ENCODE results near the gene DENND2A. TPM values are rescaled to one million over a fixed set of nuclear protein-coding genes. Genes with fewer than 3 reads are reported as not detected.
"Not testable (repeated sequence)": the region's sequence is repeated elsewhere in the genome, so short reads cannot be mapped to it uniquely, and the experiment has no call there.

DENND2A gene
- total and polyA plus RNA-seq, 11 donors = 4.6 to 17.9 (median 10.0) TPM

- DNase-seq (no peak), ATAC-seq (no peak)
- H3K27ac ChIP-seq = peak overlapping the region in 11 of 12 donors; percentile 56 to 89 (median 76)
- no peak overlapping the region for H3K4me3 ChIP-seq
- intact Hi-C loops (cut with DNase I) = no loop called here
- H3K9me3 ChIP-seq = no peaks in the 10 kb centered on the region
- 75 to 87% (median 80%) methylated on average over 11 of the region's 11 CpGs for WGBS, 4 donors
- TF ChIP-seq POLR2A (IDR thresholded peaks at IDR 0.05) = no peak
- TF ChIP-seq, protein P1, sequence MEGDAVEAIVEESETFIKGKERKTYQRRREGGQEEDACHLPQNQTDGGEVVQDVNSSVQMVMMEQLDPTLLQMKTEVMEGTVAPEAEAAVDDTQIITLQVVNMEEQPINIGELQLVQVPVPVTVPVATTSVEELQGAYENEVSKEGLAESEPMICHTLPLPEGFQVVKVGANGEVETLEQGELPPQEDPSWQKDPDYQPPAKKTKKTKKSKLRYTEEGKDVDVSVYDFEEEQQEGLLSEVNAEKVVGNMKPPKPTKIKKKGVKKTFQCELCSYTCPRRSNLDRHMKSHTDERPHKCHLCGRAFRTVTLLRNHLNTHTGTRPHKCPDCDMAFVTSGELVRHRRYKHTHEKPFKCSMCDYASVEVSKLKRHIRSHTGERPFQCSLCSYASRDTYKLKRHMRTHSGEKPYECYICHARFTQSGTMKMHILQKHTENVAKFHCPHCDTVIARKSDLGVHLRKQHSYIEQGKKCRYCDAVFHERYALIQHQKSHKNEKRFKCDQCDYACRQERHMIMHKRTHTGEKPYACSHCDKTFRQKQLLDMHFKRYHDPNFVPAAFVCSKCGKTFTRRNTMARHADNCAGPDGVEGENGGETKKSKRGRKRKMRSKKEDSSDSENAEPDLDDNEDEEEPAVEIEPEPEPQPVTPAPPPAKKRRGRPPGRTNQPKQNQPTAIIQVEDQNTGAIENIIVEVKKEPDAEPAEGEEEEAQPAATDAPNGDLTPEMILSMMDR (IDR thresholded peaks at IDR 0.05) = no peak
- H3K36me3 ChIP-seq = peaks cover 0 to 4% (median 0%) of the 10 kb centered on the region in 9 donors
- no peaks in the 10 kb centered on the region for H3K27me3 ChIP-seq
- peaks cover 0 to 61% (median 30%) of the 10 kb centered on the region in 12 donors for H3K4me1 ChIP-seq
These were observed 16.0 kb downstream of the DENND2A start for GRCh38 chr7:140624392-140625191.

DNA sequence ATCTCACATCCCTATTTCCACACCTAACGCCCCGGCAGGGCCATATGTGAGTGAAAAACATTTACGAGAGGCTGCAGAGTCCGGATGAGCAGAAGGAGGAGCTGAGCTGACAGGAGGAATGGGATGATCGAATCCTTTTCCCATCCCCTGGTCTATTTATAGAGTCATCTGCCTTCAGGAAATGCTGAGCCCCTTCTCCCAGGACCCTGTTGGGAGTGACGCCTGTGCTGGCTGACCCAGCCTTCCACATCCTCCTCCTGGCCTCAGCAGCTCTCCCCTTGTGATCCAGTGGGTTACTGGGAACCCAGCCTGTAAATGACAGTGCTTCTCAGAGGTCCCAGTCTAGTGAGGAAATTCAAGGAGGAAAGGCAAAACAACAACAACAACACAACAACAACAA is 16.6 kb downstream of the DENND2A start:
- H3K4me1 ChIP-seq = peaks cover 0 to 63% (median 30%) of the 10 kb centered on the region in 12 donors
- TF ChIP-seq, protein P1 (IDR thresholded peaks at IDR 0.05) = no peak
- TF ChIP-seq POLR2A (IDR thresholded peaks at IDR 0.05) = no peak
- H3K4me3 ChIP-seq = no peak overlapping the region
- intact Hi-C loops (cut with DNase I) = no loop called here
- DNase-seq (peak in 4 of 5 donors; percentile 60 to 77 (median 66)), ATAC-seq (peak in 3 of 4 donors; percentile 34 to 65 (median 37))
- no peaks in the 10 kb centered on the region for H3K9me3 ChIP-seq
- peaks cover 0 to 4% (median 0%) of the 10 kb centered on the region in 9 donors for H3K36me3 ChIP-seq
- 55 to 63% (median 57%) methylated on average over 6 of the region's 6 CpGs for WGBS, 4 donors
- no peaks in the 10 kb centered on the region for H3K27me3 ChIP-seq
- H3K27ac ChIP-seq = peak overlapping the region in 11 of 12 donors; percentile 56 to 89 (median 76)

GRCh38 chr7:140621401-140622021 is 19.1 kb downstream of the DENND2A start:
- ATAC-seq (no peak), DNase-seq (no peak)
- Histone ChIP-seq H3K36me3 (peaks cover 0 to 4% (median 0%) of the 10 kb centered on the region in 9 donors), H3K27me3 (no peaks in the 10 kb centered on the region), H3K4me3 (no peak overlapping the region), H3K4me1 (peaks cover 0 to 43% (median 14%) of the 10 kb centered on the region in 12 donors), H3K27ac (peak overlapping the region in 5 of 12 donors; percentile 0 to 88 (median 32)), H3K9me3 (no peaks in the 10 kb centered on the region)
- intact Hi-C loops (cut with DNase I) = no loop called here
- no peak for TF ChIP-seq POLR2A (IDR thresholded peaks at IDR 0.05)
- TF ChIP-seq, protein P1 (IDR thresholded peaks at IDR 0.05) = no peak
- 71 to 80% (median 79%) methylated on average over 7 of the region's 7 CpGs for WGBS, 4 donors

DNA sequence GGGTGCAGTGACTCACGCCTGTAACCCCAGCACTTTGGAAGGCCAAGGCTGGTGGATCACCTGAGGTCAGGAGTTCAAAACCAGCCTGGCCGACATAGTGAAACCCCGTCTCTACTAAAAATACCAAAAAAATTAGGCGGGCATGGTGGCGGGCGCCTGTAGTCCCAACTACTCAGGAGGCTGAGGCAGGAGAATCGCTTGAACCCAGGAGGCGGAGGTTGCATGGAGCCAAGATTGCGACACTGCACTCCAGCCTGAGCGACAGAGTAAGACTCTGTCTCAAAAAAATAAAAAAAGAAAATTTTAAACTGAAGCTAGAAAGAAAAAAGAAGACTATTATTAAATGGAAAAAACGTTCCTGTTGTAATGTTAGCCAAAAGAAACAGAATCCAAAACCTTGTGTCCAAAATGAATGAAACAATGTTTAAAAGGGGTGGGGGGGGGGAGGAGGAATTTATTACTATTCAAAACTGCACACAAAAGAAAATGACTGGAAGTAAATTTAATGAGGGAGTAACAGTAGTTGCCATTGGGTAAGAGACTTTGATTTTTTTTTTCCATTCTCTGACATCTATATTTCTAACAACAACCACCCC is 20.6 kb downstream of the DENND2A start:
- WGBS, 4 donors = 78 to 86% (median 83%) methylated on average over 11 of the region's 11 CpGs
- H3K4me3 ChIP-seq; DNase-seq; H3K27me3 ChIP-seq; ATAC-seq; intact Hi-C loops (cut with DNase I); H3K36me3 ChIP-seq; H3K9me3 ChIP-seq: not testable (repeated sequence)
- Histone ChIP-seq H3K27ac (peak overlapping the region in 3 of 12 donors; percentile 31 to 38 (median 34)), H3K4me1 (peaks cover 0 to 30% (median 6%) of the 10 kb centered on the region in 12 donors)
